Caco-2 (cell line): ENCODE results near the gene AMDHD1. TPM values are rescaled to one million over a fixed set of nuclear protein-coding genes. Genes with fewer than 3 reads are reported as not detected.

Experiments used
- BruUV-seq: library from RNA; stranded (reverse); fragments of 400-500 nt; replicated peaks from 2 replicates; lab custom pipeline; 2021; lab: Mats Ljungman, UMichigan
- CTCF ChIA-PET: fragments of 300-600 bp; sonication (Branson Sonifier 250); formaldehyde crosslinking; loops from one replicate; lab custom pipeline; 2022; ENCODE audit warnings: antibody characterized with exemption; lab: Charles Lee
- POLR2A ChIA-PET: fragments of 300-600 bp; sonication (Branson Sonifier 250); formaldehyde crosslinking; loops from one replicate; lab custom pipeline; 2022; ENCODE audit warnings: antibody characterized with exemption; lab: Charles Lee
- DNase-seq, 2 experiments: peaks; one replicate each; pipeline versions ENCODE4 v3.0.0 to v3.0.0-alpha.2; 2020 to 2022
- H3K27me3 ChIP-seq: replicated peaks from 2 replicates; pipeline ENCODE4 v1.6.0; 2011; ENCODE audit warnings: low read length; ENCODE audit not compliant: control insufficient read depth, insufficient read depth
- H3K36me3 ChIP-seq: 2 replicates; pipeline ENCODE4 v1.5.1; 2011; ENCODE audit warnings: low read length; ENCODE audit not compliant: control insufficient read depth, insufficient read depth
- H3K4me1 ChIP-seq: fragments of 250-450 bp; sonication (Bioruptor Pico); 2 replicates; pipeline ENCODE4 v1.5.1; 2020; ENCODE audit warnings: mild to moderate bottlenecking
- H3K4me3 ChIP-seq: 2 replicates; pipeline ENCODE4 v1.5.1; 2011; ENCODE audit warnings: low read depth, mild to moderate bottlenecking, control low read depth, low read length
- H3K9me3 ChIP-seq: fragments of 250-450 bp; sonication (Bioruptor Pico); 2 replicates; pipeline ENCODE4 v1.5.1; 2020; ENCODE audit warnings: mild to moderate bottlenecking, moderate library complexity
- H3K27ac Mint-ChIP-seq: one replicate; pipeline ENCODE4 v1.8.0; 2022; ENCODE audit warnings: mixed read lengths; ENCODE audit not compliant: unreplicated experiment
- H3K27me3 Mint-ChIP-seq: one replicate; pipeline ENCODE4 v1.8.0; 2022; ENCODE audit warnings: mixed read lengths; ENCODE audit not compliant: insufficient read depth, unreplicated experiment
- H3K36me3 Mint-ChIP-seq: one replicate; pipeline ENCODE4 v1.8.0; 2022; ENCODE audit warnings: mild to moderate bottlenecking, mixed read lengths; ENCODE audit not compliant: insufficient read depth, unreplicated experiment
- H3K4me1 Mint-ChIP-seq: one replicate; pipeline ENCODE4 v1.8.0; 2022; ENCODE audit warnings: low read depth, mixed read lengths; ENCODE audit not compliant: unreplicated experiment
- H3K4me3 Mint-ChIP-seq: one replicate; pipeline ENCODE4 v1.8.0; 2022; ENCODE audit warnings: mild to moderate bottlenecking, moderate library complexity, mixed read lengths; ENCODE audit not compliant: unreplicated experiment
- H3K9me3 Mint-ChIP-seq: one replicate; pipeline ENCODE4 v1.8.0; 2022; ENCODE audit warnings: mixed read lengths; ENCODE audit not compliant: unreplicated experiment
- CTCF ChIP-seq, 2 experiments: fragments of 200-600 bp in 1 of 2; IDR thresholded peaks; 1 replicate in 1 of 2; 2 replicates in 1 of 2; pipeline versions ENCODE4 v1.5.1 to v1.8.0; 2011 to 2022; ENCODE audit warnings: antibody characterized with exemption in 1 of 2, control low read depth in 1 of 2, inconsistent platforms in 1 of 2, low read depth in 1 of 2, low read length in 1 of 2, mild to moderate bottlenecking in 1 of 2, moderate library complexity in 1 of 2; ENCODE audit not compliant: insufficient read depth in 1 of 2, severe bottlenecking in 1 of 2, unreplicated experiment in 1 of 2
- intact Hi-C: fragments of 100-400 bp; cut with micrococcal nuclease; formaldehyde crosslinking; loops from one replicate; pipeline ENCODE4 v1.10.0; 2022; ENCODE audit not compliant: unreplicated experiment
- total RNA-seq: library from RNA; stranded (reverse); gene quantifications from 2 replicates; pipeline ENCODE4 v1.2.3, GENCODE V29; 2022

AMDHD1 gene
- total RNA-seq, 1 experiment from 2014 or later: 0.61 TPM

GRCh38 chr12:95975491-95975890 lies 32.4 kb downstream of the AMDHD1 start:
- no peak for TF ChIP-seq CTCF (IDR thresholded peaks at IDR 0.05; ENCODE audit: insufficient read depth in 1 of 2, low read depth in 1 of 2, low read length in 1 of 2, severe bottlenecking in 1 of 2, unreplicated experiment in 1 of 2)
- Mint-ChIP-seq H3K27me3 (no peaks in the 10 kb centered on the region), H3K27ac (no peak overlapping the region), H3K36me3 (no peaks in the 10 kb centered on the region), H3K4me3 (no peak overlapping the region), H3K9me3 (no peaks in the 10 kb centered on the region), H3K4me1 (no peaks in the 10 kb centered on the region)
- DNase-seq: no peak
- intact Hi-C loops: no loop called here
- BruUV-seq: no TSS peak
- H3K36me3 ChIP-seq: no peaks in the 10 kb centered on the region
- CTCF ChIA-PET: no interaction called here
- H3K9me3 ChIP-seq: no peaks in the 10 kb centered on the region
- no peak overlapping the region for H3K4me3 ChIP-seq
- H3K27me3 ChIP-seq: no peaks in the 10 kb centered on the region
- POLR2A ChIA-PET: no interaction called here
- H3K4me1 ChIP-seq: peaks cover 18% of the 10 kb centered on the region

GRCh38 chr12:95976416-95976832 lies 33.3 kb downstream of the AMDHD1 start:
- H3K27ac Mint-ChIP-seq: no peak overlapping the region
- H3K4me1 Mint-ChIP-seq: no peaks in the 10 kb centered on the region
- BruUV-seq: no TSS peak
- H3K36me3 ChIP-seq: no peaks in the 10 kb centered on the region
- H3K9me3 Mint-ChIP-seq: no peaks in the 10 kb centered on the region
- H3K36me3 Mint-ChIP-seq: no peaks in the 10 kb centered on the region
- no peak for DNase-seq
- no peak overlapping the region for H3K4me3 ChIP-seq
- H3K27me3 ChIP-seq: no peaks in the 10 kb centered on the region
- H3K9me3 ChIP-seq: no peaks in the 10 kb centered on the region
- intact Hi-C loops: no loop called here
- H3K4me1 ChIP-seq: peaks cover 18% of the 10 kb centered on the region
- no peak for TF ChIP-seq CTCF (IDR thresholded peaks at IDR 0.05; ENCODE audit: insufficient read depth in 1 of 2, low read depth in 1 of 2, low read length in 1 of 2, severe bottlenecking in 1 of 2, unreplicated experiment in 1 of 2)
- no peaks in the 10 kb centered on the region for H3K27me3 Mint-ChIP-seq
- ChIA-PET POLR2A (no interaction called here), CTCF (no interaction called here)
- H3K4me3 Mint-ChIP-seq: no peak overlapping the region

- intact Hi-C loops: no loop called here
- no peaks in the 10 kb centered on the region for H3K9me3 Mint-ChIP-seq
- Histone ChIP-seq H3K36me3 (no peaks in the 10 kb centered on the region), H3K27me3 (no peaks in the 10 kb centered on the region), H3K4me3 (no peak overlapping the region), H3K4me1 (peaks cover 18% of the 10 kb centered on the region), H3K9me3 (no peaks in the 10 kb centered on the region)
- ChIA-PET CTCF (no interaction called here), POLR2A (no interaction called here)
- no peak for TF ChIP-seq CTCF (IDR thresholded peaks at IDR 0.05; ENCODE audit: insufficient read depth in 1 of 2, low read depth in 1 of 2, low read length in 1 of 2, severe bottlenecking in 1 of 2, unreplicated experiment in 1 of 2)
- no peak overlapping the region for H3K4me3 Mint-ChIP-seq
- no peaks in the 10 kb centered on the region for H3K36me3 Mint-ChIP-seq
- no peak for DNase-seq
- no peaks in the 10 kb centered on the region for H3K4me1 Mint-ChIP-seq
- H3K27ac Mint-ChIP-seq: no peak overlapping the region
- no TSS peak for BruUV-seq
- no peaks in the 10 kb centered on the region for H3K27me3 Mint-ChIP-seq
Measured at GRCh38 chr12:95977764-95978305, 34.7 kb downstream of the AMDHD1 start.
